ENCODE measurements around the gene ALPK3. TPM values are rescaled to one million over a fixed set of nuclear protein-coding genes. Genes with fewer than 3 reads are reported as not detected.

The ALPK3 gene
- total RNA-seq, 1 donor from 2014 or later = 94.2 TPM

DNA sequence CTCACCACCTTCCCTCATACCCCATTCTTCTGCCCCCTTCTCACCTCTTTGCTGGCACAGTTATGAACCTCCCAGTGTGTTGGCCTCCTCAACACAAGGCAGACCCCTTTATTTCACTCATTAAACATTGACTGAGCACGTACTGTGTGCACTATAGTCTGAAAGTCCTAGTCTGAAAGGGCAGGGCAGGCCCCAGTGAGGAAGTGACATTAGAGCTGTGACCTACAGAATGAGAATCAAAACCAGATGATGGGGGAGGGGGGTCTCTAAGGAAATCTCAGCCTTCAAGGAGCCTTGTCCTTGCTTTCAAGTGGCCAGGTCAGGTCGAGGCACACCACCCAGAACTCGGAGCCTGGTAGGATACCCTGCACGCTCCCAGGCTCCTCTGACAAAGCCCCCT, 70.8 kb downstream of the ALPK3 start:
- no peak overlapping the region for H3K4me3 Mint-ChIP-seq (ENCODE audit: unreplicated experiment)
- no peak for DNase-seq (ENCODE audit: low spot score)
- no peak overlapping the region for H3K27ac Mint-ChIP-seq (ENCODE audit: unreplicated experiment)
- H3K27me3 Mint-ChIP-seq (ENCODE audit: unreplicated experiment) = peaks cover 10% of the 10 kb centered on the region
- no peaks in the 10 kb centered on the region for H3K4me1 Mint-ChIP-seq (ENCODE audit: unreplicated experiment)
- TF ChIP-seq, protein P1, sequence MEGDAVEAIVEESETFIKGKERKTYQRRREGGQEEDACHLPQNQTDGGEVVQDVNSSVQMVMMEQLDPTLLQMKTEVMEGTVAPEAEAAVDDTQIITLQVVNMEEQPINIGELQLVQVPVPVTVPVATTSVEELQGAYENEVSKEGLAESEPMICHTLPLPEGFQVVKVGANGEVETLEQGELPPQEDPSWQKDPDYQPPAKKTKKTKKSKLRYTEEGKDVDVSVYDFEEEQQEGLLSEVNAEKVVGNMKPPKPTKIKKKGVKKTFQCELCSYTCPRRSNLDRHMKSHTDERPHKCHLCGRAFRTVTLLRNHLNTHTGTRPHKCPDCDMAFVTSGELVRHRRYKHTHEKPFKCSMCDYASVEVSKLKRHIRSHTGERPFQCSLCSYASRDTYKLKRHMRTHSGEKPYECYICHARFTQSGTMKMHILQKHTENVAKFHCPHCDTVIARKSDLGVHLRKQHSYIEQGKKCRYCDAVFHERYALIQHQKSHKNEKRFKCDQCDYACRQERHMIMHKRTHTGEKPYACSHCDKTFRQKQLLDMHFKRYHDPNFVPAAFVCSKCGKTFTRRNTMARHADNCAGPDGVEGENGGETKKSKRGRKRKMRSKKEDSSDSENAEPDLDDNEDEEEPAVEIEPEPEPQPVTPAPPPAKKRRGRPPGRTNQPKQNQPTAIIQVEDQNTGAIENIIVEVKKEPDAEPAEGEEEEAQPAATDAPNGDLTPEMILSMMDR (IDR thresholded peaks at IDR 0.05; ENCODE audit: unreplicated experiment) = no peak
- H3K36me3 Mint-ChIP-seq (ENCODE audit: low read depth, unreplicated experiment) = no peaks in the 10 kb centered on the region
- H3K9me3 Mint-ChIP-seq (ENCODE audit: unreplicated experiment) = no peaks in the 10 kb centered on the region

DNA sequence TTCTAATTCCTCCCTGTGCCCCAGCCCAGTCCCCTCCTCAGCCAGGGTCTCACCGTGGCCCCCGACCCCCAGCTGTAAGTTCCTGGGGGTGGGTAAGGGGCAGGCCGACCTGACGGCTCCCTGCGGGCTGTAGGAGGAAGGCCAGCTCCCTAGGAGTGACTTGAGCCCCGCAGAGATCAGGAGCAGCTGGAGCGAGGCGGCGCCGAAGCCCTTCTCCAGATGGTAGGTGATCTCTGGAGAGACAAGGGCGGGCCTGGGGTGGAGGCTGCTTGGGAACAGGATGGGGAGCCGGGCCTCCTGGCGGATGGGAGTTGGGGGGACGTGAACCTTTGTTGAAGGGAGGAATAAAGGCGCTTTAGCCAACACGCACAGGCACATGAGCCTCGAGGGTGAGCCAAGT, 71.5 kb downstream of the ALPK3 start:
- TF ChIP-seq, protein P1 (IDR thresholded peaks at IDR 0.05; ENCODE audit: unreplicated experiment) = no peak
- H3K27me3 Mint-ChIP-seq (ENCODE audit: unreplicated experiment) = peaks cover 10% of the 10 kb centered on the region
- no peaks in the 10 kb centered on the region for H3K9me3 Mint-ChIP-seq (ENCODE audit: unreplicated experiment)
- DNase-seq (ENCODE audit: low spot score) = no peak
- no peak overlapping the region for H3K27ac Mint-ChIP-seq (ENCODE audit: unreplicated experiment)
- H3K4me1 Mint-ChIP-seq (ENCODE audit: unreplicated experiment) = no peaks in the 10 kb centered on the region
- no peak overlapping the region for H3K4me3 Mint-ChIP-seq (ENCODE audit: unreplicated experiment)
- no peaks in the 10 kb centered on the region for H3K36me3 Mint-ChIP-seq (ENCODE audit: low read depth, unreplicated experiment)

DNA sequence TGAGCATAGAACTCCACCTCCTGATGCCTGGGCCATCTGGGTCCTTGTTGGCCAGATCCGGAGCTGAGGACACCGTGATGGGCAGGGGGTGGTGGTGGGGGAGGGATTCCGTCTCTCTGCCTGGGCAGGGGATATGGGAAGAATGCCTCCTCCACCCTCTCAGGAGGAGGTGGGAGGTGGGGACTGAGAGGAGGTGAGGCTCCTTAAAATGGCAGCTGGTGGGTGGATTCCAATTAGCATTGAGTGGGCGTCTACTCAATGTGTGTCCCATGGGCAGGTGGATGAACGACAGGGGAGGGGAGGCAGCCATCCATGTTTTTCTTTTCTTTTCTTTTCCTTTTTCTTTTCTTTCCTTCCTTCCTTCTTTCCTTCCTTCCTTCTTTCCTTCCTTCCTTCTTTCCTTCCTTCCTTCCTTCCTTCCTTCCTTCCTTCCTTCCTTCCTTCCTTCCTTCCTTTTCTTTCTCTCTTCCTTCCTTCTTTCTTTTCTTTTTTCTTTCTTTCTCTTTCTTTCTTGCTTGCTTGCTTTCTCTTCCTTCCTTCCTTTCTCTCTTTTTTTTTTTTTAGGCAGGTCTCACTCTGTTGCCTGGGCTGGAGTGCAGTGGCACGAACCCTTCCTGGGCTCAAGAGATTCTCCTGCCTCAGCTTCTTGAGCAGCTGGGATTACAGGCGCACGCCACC, 72.3 kb downstream of the ALPK3 start:
- Mint-ChIP-seq H3K36me3 (ENCODE audit: low read depth, unreplicated experiment) (no peaks in the 10 kb centered on the region), H3K27ac (ENCODE audit: unreplicated experiment) (peak overlapping the region; percentile 42), H3K9me3 (ENCODE audit: unreplicated experiment) (no peaks in the 10 kb centered on the region), H3K4me1 (ENCODE audit: unreplicated experiment) (no peaks in the 10 kb centered on the region), H3K27me3 (ENCODE audit: unreplicated experiment) (peaks cover 10% of the 10 kb centered on the region), H3K4me3 (ENCODE audit: unreplicated experiment) (no peak overlapping the region)
- DNase-seq (ENCODE audit: low spot score) = no peak
- TF ChIP-seq, protein P1 (IDR thresholded peaks at IDR 0.05; ENCODE audit: unreplicated experiment) = no peak

DNA sequence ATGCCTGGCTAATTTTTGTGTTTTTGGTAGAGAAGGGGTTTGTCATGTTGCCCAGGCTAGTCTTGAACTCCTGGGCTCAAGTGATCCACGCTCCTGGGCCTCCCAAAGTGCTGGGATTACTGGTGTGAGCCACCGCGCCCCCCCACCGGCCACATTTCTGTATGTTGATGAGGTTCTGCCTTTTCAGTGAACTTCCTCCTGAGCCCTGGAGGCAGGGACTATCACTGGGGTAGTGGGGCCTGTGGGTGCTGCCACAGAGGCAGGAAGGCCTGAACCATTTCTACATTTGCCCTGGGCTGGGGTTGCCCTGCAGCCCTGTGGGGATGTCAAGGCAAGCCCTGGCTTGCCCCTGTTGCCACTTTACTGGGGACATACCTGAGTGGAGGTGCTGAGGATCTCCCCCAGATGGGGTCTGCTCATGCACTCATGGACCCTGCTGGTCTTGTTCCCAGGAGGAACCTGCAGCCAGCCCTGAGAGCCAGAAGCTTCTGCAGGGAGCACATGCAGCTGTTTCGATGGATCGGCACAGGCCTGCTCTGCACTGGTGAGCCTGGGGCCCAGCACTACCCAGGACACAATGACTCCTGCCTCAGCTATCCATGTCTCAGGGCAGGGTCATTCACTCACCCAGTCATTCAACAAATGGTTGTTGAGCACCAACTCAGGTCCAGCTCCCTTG, 73.0 kb downstream of the ALPK3 start:
- Mint-ChIP-seq H3K27ac (ENCODE audit: unreplicated experiment) (peak overlapping the region; percentile 42), H3K27me3 (ENCODE audit: unreplicated experiment) (peaks cover 10% of the 10 kb centered on the region), H3K9me3 (ENCODE audit: unreplicated experiment) (no peaks in the 10 kb centered on the region), H3K4me3 (ENCODE audit: unreplicated experiment) (no peak overlapping the region), H3K36me3 (ENCODE audit: low read depth, unreplicated experiment) (no peaks in the 10 kb centered on the region), H3K4me1 (ENCODE audit: unreplicated experiment) (no peaks in the 10 kb centered on the region)
- no peak for DNase-seq (ENCODE audit: low spot score)
- TF ChIP-seq, protein P1 (IDR thresholded peaks at IDR 0.05; ENCODE audit: unreplicated experiment) = no peak

DNA sequence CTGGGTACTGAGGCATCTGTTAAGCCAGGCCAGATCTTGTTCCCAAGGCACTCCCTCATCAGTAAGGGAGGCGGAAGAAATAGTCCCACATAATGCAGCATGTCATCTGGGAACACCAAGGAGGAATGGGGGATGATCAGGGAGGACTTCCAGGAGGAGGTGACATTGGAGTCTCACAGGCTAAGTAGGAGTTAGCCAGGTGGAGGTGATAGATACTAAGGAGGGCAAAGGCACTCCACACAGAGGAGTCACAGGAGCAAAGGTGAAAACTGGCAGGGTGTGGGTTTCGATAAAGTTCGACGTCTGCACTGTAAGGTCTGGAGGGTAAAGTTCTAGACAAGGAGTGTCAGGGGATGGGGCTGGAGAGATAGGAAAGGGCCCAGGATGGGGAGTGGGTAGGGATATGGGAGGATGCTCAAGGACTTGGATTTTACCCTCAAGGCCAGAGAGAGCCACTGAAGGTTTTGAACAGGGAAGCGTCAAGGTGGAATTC, 73.6 kb downstream of the ALPK3 start:
- H3K9me3 Mint-ChIP-seq (ENCODE audit: unreplicated experiment) = no peaks in the 10 kb centered on the region
- H3K36me3 Mint-ChIP-seq (ENCODE audit: low read depth, unreplicated experiment) = no peaks in the 10 kb centered on the region
- no peak overlapping the region for H3K4me3 Mint-ChIP-seq (ENCODE audit: unreplicated experiment)
- TF ChIP-seq, protein P1 (IDR thresholded peaks at IDR 0.05; ENCODE audit: unreplicated experiment) = no peak
- peaks cover 10% of the 10 kb centered on the region for H3K27me3 Mint-ChIP-seq (ENCODE audit: unreplicated experiment)
- H3K27ac Mint-ChIP-seq (ENCODE audit: unreplicated experiment) = no peak overlapping the region
- H3K4me1 Mint-ChIP-seq (ENCODE audit: unreplicated experiment) = no peaks in the 10 kb centered on the region
- DNase-seq (ENCODE audit: low spot score) = no peak

All from endothelial cell (in vitro differentiated cells).